Body of pancreas (tissue), 4 donors: Measurements from ENCODE around the gene CTIF. TPM values are rescaled to one million over a fixed set of nuclear protein-coding genes. Genes with fewer than 3 reads are reported as not detected.

Experiments
- ATAC-seq: fragments of 150-250 bp; one replicate; pipeline ENCODE4 v1.9.1; 2016
- DNase-seq, 4 donors: peaks; one replicate each; pipeline ENCODE4 v3.0.0-alpha.2; 2019
- H3K27ac ChIP-seq, 4 donors: fragments of 200-600 bp; sonication (generic); 1 replicate in 3 of 4; 2 replicates in 1 of 4; pipeline versions ENCODE4 v1.5.1 to v1.6.1; 2016 to 2019; ENCODE audit warnings: mild to moderate bottlenecking in 1 of 4, mixed read lengths in 1 of 4, moderate library complexity in 1 of 4
- H3K27me3 ChIP-seq, 2 donors: fragments of 200-600 bp; sonication (generic); one replicate each; pipeline ENCODE4 v1.6.0; 2016; ENCODE audit warnings: mild to moderate bottlenecking in 1 of 2
- H3K36me3 ChIP-seq, 2 donors: fragments of 200-600 bp; sonication (generic); replicated peaks in 1 of 2; 2 replicates each; pipeline ENCODE4 v1.5.1; 2016; ENCODE audit warnings: low read depth in 2 of 2; ENCODE audit not compliant: insufficient read depth in 1 of 2
- H3K4me1 ChIP-seq: fragments of 200-600 bp; sonication (generic); one replicate; pipeline ENCODE4 v1.6.0; 2016
- H3K4me3 ChIP-seq, 2 donors: fragments of 200-600 bp; sonication (generic); 1 replicate in 1 of 2; 2 replicates in 1 of 2; pipeline ENCODE4 v1.5.1; 2016 to 2019
- H3K9me3 ChIP-seq, 3 donors: fragments of 200-600 bp; sonication (generic); 1 replicate in 2 of 3; 2 replicates in 1 of 3; pipeline ENCODE4 v1.5.1; 2016
- POLR2A ChIP-seq, 3 donors: fragments of 450-650 bp; IDR thresholded peaks; one replicate each; pipeline ENCODE4 v1.6.1; 2016; ENCODE audit warnings: antibody characterized with exemption in 3 of 3, mild to moderate bottlenecking in 2 of 3
- WGBS, 2 donors: methylation state at CpG; one replicate each; pipeline ENCODE4 v1.1.5; 2017; 5-methylcytosine and 5-hydroxymethylcytosine counted together
- intact Hi-C: fragments of 100-400 bp; cut with DNase I; formaldehyde crosslinking; loops from one replicate; pipeline ENCODE4 v1.15.1; 2023
- total RNA-seq, 2 donors: library from RNA; depleted of rRNA; stranded (reverse); fragments of >200 nt; gene quantifications; one replicate each; pipeline ENCODE4 v1.1.0, GENCODE V29; 2016
- TF ChIP-seq, protein P1 (sequence below), 7 experiments: fragments of 450-650 bp in 4 of 7; fragments of 200-600 bp in 3 of 7; sonication (generic) in 3 of 7; IDR thresholded peaks; one replicate each; pipeline ENCODE4 v1.5.1; 2016 to 2019; ENCODE audit warnings: antibody characterized with exemption in 7 of 7

Gene CTIF
- total RNA-seq, 2 donors from 2014 or later: 18.7 to 24.4 TPM

- ATAC-seq: no peak
Measured at GRCh38 chr18:48527461-48527860, 11.4 kb upstream of the CTIF start.

DNA sequence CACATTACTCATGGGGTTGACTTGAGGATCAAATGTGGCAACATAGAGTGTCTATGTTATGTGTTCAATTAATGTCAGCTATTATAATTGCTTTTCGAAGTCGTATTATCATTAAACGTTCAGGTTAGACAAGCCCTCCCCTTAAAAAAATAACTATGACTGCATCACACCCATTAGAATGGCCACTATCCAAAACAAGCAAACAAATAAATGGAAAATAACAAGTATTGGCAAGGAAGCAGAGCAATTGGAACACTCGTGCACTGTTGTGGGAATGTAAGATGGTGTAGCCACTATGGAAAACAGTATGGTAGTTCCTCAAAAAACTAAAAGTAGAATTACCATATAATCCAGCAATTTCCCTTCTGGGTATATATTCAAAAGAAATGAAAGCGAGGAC, 10.0 kb upstream of the CTIF start:
- no peaks in the 10 kb centered on the region for H3K9me3 ChIP-seq

More at GRCh38 chr18:48527461-48527860, 11.4 kb upstream of the CTIF start:
- no peaks in the 10 kb centered on the region for H3K27me3 ChIP-seq
- WGBS, 2 donors: 73 to 81% methylated on average over 4 of the region's 4 CpGs
- no peak for DNase-seq
- H3K9me3 ChIP-seq: no peaks in the 10 kb centered on the region
- TF ChIP-seq POLR2A (IDR thresholded peaks at IDR 0.05): no peak
- TF ChIP-seq, protein P1, sequence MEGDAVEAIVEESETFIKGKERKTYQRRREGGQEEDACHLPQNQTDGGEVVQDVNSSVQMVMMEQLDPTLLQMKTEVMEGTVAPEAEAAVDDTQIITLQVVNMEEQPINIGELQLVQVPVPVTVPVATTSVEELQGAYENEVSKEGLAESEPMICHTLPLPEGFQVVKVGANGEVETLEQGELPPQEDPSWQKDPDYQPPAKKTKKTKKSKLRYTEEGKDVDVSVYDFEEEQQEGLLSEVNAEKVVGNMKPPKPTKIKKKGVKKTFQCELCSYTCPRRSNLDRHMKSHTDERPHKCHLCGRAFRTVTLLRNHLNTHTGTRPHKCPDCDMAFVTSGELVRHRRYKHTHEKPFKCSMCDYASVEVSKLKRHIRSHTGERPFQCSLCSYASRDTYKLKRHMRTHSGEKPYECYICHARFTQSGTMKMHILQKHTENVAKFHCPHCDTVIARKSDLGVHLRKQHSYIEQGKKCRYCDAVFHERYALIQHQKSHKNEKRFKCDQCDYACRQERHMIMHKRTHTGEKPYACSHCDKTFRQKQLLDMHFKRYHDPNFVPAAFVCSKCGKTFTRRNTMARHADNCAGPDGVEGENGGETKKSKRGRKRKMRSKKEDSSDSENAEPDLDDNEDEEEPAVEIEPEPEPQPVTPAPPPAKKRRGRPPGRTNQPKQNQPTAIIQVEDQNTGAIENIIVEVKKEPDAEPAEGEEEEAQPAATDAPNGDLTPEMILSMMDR (IDR thresholded peaks at IDR 0.05): no peak
- H3K4me3 ChIP-seq: no peak overlapping the region
- H3K27ac ChIP-seq: no peak overlapping the region
- H3K4me1 ChIP-seq: no peaks in the 10 kb centered on the region
- intact Hi-C loops: no loop called here
- no peaks in the 10 kb centered on the region for H3K36me3 ChIP-seq

DNA sequence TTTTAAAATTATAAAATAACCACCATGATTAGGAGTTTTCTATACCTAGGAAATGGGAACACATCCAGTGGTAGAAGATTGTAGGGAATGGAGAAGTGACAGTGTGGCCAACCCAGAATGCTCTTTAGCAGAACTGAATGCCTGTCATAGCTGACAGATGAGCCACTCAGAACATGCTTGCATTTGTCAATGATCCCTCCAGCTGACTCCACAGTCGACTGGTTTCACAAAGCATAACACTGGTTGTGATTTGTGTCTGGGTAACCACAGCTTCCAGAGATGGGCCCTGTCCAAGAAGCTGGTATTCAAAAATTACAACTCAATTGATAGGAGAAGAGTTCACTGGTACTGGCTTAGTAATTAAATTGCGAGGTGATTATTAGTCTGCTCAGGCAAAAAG, 9.0 kb upstream of the CTIF start:
- H3K9me3 ChIP-seq: no peaks in the 10 kb centered on the region
- H3K27me3 ChIP-seq: no peaks in the 10 kb centered on the region
- WGBS, 2 donors: 70 to 78% methylated on average over 2 of the region's 2 CpGs
- intact Hi-C loops: no loop called here
- DNase-seq (no peak), ATAC-seq (no peak)
- no peak for TF ChIP-seq POLR2A (IDR thresholded peaks at IDR 0.05)
- TF ChIP-seq, protein P1 (IDR thresholded peaks at IDR 0.05): no peak
- H3K4me1 ChIP-seq: no peaks in the 10 kb centered on the region
- no peaks in the 10 kb centered on the region for H3K36me3 ChIP-seq
- H3K27ac ChIP-seq: no peak overlapping the region
- no peak overlapping the region for H3K4me3 ChIP-seq

More for the DNA sequence above, 10.0 kb upstream of the CTIF start:
- H3K4me3 ChIP-seq: no peak overlapping the region
- H3K27ac ChIP-seq: no peak overlapping the region
- H3K36me3 ChIP-seq: no peaks in the 10 kb centered on the region
- no peaks in the 10 kb centered on the region for H3K27me3 ChIP-seq
- WGBS, 2 donors: 62 to 65% methylated on average over 5 of the region's 5 CpGs
- no peak for ATAC-seq
- DNase-seq: no peak
- no peak for TF ChIP-seq POLR2A (IDR thresholded peaks at IDR 0.05)
- TF ChIP-seq, protein P1 (IDR thresholded peaks at IDR 0.05): no peak
- intact Hi-C loops: no loop called here
- no peaks in the 10 kb centered on the region for H3K4me1 ChIP-seq

DNA sequence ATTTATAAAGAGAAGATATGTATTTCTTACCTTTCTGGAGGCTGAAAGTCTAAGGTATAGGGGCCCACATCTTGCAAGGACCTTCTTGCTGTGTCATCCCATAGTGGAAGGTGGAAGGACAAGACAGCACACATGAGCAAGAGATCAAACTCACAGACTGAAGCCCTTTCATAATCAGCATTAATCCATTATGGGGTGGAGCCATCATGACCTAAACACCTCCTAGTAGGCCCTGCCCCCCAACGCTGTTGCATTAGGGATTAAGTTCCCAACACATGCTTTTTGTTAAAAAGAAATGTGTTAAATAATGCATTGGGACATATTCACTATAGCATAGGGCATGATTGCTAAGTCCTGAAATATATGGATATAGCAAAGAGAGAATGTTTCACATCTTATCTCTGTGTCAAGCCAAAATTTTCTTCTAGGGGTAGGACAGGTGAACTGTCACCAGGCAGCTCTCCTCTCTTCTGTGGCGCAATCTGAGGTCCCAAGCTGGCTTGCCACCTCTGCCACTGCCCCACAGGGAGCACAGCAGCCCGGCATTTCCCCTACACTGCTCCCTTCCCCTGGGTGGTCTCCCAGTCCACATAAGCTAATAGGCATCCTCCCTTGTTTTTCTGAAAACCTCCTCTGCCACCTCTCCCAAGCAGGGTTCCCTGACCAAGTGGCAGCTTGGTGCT, 8.3 kb upstream of the CTIF start:
- ATAC-seq (no peak), DNase-seq (no peak)
- WGBS, 2 donors: 80 to 82% methylated on average over 3 of the region's 3 CpGs
- Histone ChIP-seq H3K36me3 (no peaks in the 10 kb centered on the region), H3K4me1 (no peaks in the 10 kb centered on the region), H3K27me3 (no peaks in the 10 kb centered on the region), H3K27ac (no peak overlapping the region), H3K4me3 (no peak overlapping the region), H3K9me3 (no peaks in the 10 kb centered on the region)
- intact Hi-C loops: no loop called here
- no peak for TF ChIP-seq POLR2A (IDR thresholded peaks at IDR 0.05)
- TF ChIP-seq, protein P1 (IDR thresholded peaks at IDR 0.05): no peak

GRCh38 chr18:48531082-48531403, 7.8 kb upstream of the CTIF start:
- intact Hi-C loops: no loop called here
- Histone ChIP-seq H3K4me3 (no peak overlapping the region), H3K27me3 (no peaks in the 10 kb centered on the region), H3K27ac (no peak overlapping the region), H3K36me3 (no peaks in the 10 kb centered on the region), H3K9me3 (no peaks in the 10 kb centered on the region), H3K4me1 (no peaks in the 10 kb centered on the region)
- WGBS, 2 donors: 81 to 84% methylated on average over 1 of the region's 1 CpG
- no peak for ATAC-seq
- DNase-seq: no peak
- TF ChIP-seq, protein P1 (IDR thresholded peaks at IDR 0.05): no peak
- TF ChIP-seq POLR2A (IDR thresholded peaks at IDR 0.05): no peak
